Panc1 (cell line): ENCODE data around the gene EFNA2. TPM values are rescaled to one million over a fixed set of nuclear protein-coding genes. Genes with fewer than 3 reads are reported as not detected.
A peak's percentile ranks its signal among the peaks of the same experiment; 100 is the strongest.

Experiments used
- ATAC-seq: fragments of 200-7000 bp; cut with Tn5 transposase; 2 replicates; pipeline ENCODE4 v1.9.1; 2020; ENCODE audit warnings: mild to moderate bottlenecking, moderate library complexity
- BruUV-seq: library from RNA; stranded (reverse); fragments of 400-500 nt; replicated peaks from 2 replicates; lab custom pipeline; 2021; lab: Mats Ljungman, UMichigan
- CTCF ChIA-PET: fragments of 300-600 bp; sonication (Branson Sonifier 250); formaldehyde crosslinking; loops from one replicate; lab custom pipeline; 2022; ENCODE audit warnings: antibody characterized with exemption; lab: Charles Lee
- POLR2A ChIA-PET: fragments of 300-600 bp; sonication (Branson Sonifier 250); formaldehyde crosslinking; loops from one replicate; lab custom pipeline; 2022; ENCODE audit warnings: antibody characterized with exemption; lab: Charles Lee
- DNase-seq: peaks from one replicate; pipeline ENCODE4 v3.0.0-alpha.2; 2010; ENCODE audit warnings: low read depth, low spot score
- H3K27ac ChIP-seq: 2 replicates; pipeline ENCODE4 v1.5.1; 2011; ENCODE audit warnings: mild to moderate bottlenecking, low read length, inconsistent platforms
- H3K27me3 ChIP-seq: fragments of 200-500 bp; sonication (Bioruptor generic); 2 replicates; pipeline ENCODE4 v1.6.0; 2014; ENCODE audit warnings: low read length, inconsistent platforms; ENCODE audit not compliant: control insufficient read depth, insufficient read depth
- H3K36me3 ChIP-seq: fragments of 200-500 bp; sonication (Bioruptor generic); 2 replicates; pipeline ENCODE4 v1.5.1; 2014; ENCODE audit warnings: inconsistent platforms, mild to moderate bottlenecking, low read length, moderate library complexity; ENCODE audit not compliant: control insufficient read depth, insufficient read depth
- H3K4me1 ChIP-seq: 2 replicates; pipeline ENCODE4 v1.5.1; 2011; ENCODE audit warnings: inconsistent platforms, mild to moderate bottlenecking, low read length, moderate library complexity; ENCODE audit not compliant: control insufficient read depth, insufficient read depth
- H3K4me3 ChIP-seq, 2 experiments: 2 replicates each; pipeline ENCODE4 v1.5.1; 2011 to 2012; ENCODE audit warnings: low read depth in 2 of 2, low read length in 2 of 2, mild to moderate bottlenecking in 2 of 2, inconsistent platforms in 1 of 2, moderate library complexity in 1 of 2
- H3K9me3 ChIP-seq: fragments of 200-500 bp; sonication (Bioruptor generic); 2 replicates; pipeline ENCODE4 v1.5.1; 2014; ENCODE audit warnings: low read depth, mild to moderate bottlenecking, inconsistent platforms, low read length, moderate library complexity; ENCODE audit not compliant: control insufficient read depth, insufficient read depth
- POLR2AphosphoS5 ChIP-seq: IDR thresholded peaks from 2 replicates; pipeline ENCODE4 v1.6.1; 2012; ENCODE audit warnings: mild to moderate bottlenecking, low read depth, low read length, moderate library complexity
- SIN3A ChIP-seq: IDR thresholded peaks from 2 replicates; pipeline ENCODE4 v1.6.1; 2012; ENCODE audit warnings: low read depth, mild to moderate bottlenecking, low read length, moderate library complexity, borderline replicate concordance; ENCODE audit not compliant: insufficient read depth
- TCF7L2 ChIP-seq: IDR thresholded peaks from 2 replicates; pipeline ENCODE4 v1.6.1; 2011; ENCODE audit warnings: mild to moderate bottlenecking, low read depth, low read length, inconsistent platforms
- in situ Hi-C: cut with HindIII; loops from 2 replicates; pipeline ENCODE4 v1.10.0; 2016; ENCODE audit warnings: low sequenced_read_pairs, low pct_unique_long_range_greater_than_20kb
- intact Hi-C: fragments of 100-400 bp; cut with micrococcal nuclease; formaldehyde crosslinking; loops from one replicate; pipeline ENCODE4 v1.10.0; 2022; ENCODE audit not compliant: unreplicated experiment
- total RNA-seq: library from RNA; stranded (reverse); gene quantifications from one replicate; pipeline ENCODE4 v1.2.1, GENCODE V29; 2021; ENCODE audit not compliant: unreplicated experiment
- TF ChIP-seq, protein P1 (sequence below), 2 experiments: IDR thresholded peaks; 2 replicates each; pipeline ENCODE4 v1.6.1; 2011 to 2012; ENCODE audit warnings: low read depth in 2 of 2, control low read depth in 1 of 2, low read length in 1 of 2, mild to moderate bottlenecking in 1 of 2, moderate library complexity in 1 of 2; ENCODE audit not compliant: insufficient read depth in 1 of 2
- TF ChIP-seq, protein P2 (sequence below): fragments of 450-650 bp; IDR thresholded peaks from 2 replicates; pipeline ENCODE4 v1.5.1; 2017; ENCODE audit warnings: mild to moderate bottlenecking

The EFNA2 gene
- total RNA-seq, 1 experiment from 2014 or later: 7.8 TPM

DNA sequence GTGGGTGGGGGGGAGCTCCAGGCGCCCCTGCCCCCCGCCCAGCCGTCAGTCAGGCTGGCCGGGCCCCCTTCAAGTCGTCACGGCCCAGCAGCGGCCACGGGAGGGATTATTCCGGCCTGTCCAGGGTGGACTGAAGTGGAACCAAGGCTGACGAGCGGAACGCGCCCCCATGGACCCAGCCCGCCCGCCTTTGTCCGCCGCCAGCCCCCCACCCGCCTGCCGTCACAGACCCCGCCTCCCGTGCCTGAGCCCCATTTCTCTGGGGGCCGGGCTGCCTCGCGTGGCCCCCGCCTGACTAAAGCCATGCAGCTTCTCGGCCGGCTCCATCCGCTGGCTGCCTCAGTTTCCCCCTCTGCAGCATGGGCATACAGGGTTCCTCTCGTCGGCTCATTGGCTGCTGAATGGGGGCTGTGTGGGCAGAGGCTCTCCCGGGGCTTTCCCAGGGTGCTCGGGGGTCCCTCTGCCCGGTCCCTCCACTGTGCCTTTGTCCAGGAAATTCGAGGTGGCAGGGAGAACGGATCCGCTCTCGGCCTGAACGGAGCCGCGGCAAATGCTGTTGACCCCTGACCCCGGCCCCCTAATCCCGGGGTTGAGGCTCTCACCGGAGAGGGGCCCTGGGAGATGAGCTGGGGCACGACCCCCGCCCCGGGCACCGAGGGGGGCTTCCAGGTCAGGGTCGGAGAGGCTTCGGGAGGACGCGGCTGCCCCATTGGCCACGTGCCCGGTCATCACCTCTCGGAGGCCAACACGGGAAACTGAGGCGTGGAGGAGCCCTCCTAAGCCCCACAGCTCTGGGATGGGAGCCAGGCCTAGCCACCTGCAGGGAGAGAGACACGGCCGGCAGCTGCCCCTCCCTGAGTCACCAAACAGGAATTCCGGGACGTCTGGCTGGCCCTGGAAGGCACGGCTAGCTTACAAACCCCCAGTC is 27.4 kb downstream of the EFNA2 start:
- H3K27ac ChIP-seq: peak overlapping the region; percentile 12; the same call in 1 of the 2 replicates
- no TSS peak for BruUV-seq
- intact Hi-C loops: no loop called here
- H3K9me3 ChIP-seq: no peaks in the 10 kb centered on the region
- ChIA-PET CTCF (interaction anchor here (0.6 kb wide), 1 partner anchor 30 kb away, joined by 15 read pairs; no protein-coding TSS in a partner anchor), POLR2A (interaction anchor here (0.5 kb wide), 1 partner anchor 43 kb away, joined by 4 read pairs; no protein-coding TSS in a partner anchor)
- DNase-seq (no peak), ATAC-seq (peak; percentile 57; the same call in 1 of the 2 replicates)
- peaks cover 30% of the 10 kb centered on the region for H3K4me1 ChIP-seq
- TF ChIP-seq TCF7L2: 0 out of 2 replicates have a peak, but pooled peaks have one; percentile 17
- TF ChIP-seq, protein P1, sequence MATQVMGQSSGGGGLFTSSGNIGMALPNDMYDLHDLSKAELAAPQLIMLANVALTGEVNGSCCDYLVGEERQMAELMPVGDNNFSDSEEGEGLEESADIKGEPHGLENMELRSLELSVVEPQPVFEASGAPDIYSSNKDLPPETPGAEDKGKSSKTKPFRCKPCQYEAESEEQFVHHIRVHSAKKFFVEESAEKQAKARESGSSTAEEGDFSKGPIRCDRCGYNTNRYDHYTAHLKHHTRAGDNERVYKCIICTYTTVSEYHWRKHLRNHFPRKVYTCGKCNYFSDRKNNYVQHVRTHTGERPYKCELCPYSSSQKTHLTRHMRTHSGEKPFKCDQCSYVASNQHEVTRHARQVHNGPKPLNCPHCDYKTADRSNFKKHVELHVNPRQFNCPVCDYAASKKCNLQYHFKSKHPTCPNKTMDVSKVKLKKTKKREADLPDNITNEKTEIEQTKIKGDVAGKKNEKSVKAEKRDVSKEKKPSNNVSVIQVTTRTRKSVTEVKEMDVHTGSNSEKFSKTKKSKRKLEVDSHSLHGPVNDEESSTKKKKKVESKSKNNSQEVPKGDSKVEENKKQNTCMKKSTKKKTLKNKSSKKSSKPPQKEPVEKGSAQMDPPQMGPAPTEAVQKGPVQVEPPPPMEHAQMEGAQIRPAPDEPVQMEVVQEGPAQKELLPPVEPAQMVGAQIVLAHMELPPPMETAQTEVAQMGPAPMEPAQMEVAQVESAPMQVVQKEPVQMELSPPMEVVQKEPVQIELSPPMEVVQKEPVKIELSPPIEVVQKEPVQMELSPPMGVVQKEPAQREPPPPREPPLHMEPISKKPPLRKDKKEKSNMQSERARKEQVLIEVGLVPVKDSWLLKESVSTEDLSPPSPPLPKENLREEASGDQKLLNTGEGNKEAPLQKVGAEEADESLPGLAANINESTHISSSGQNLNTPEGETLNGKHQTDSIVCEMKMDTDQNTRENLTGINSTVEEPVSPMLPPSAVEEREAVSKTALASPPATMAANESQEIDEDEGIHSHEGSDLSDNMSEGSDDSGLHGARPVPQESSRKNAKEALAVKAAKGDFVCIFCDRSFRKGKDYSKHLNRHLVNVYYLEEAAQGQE (IDR thresholded peaks at IDR 0.05; ENCODE audit: insufficient read depth in 1 of 2, low read depth in 2 of 2, low read length in 1 of 2): no peak
- no peaks in the 10 kb centered on the region for H3K27me3 ChIP-seq
- in situ Hi-C loops: no loop called here
- H3K36me3 ChIP-seq: no peaks in the 10 kb centered on the region
- H3K4me3 ChIP-seq: no peak overlapping the region; a peak in 1 of 4 replicates

DNA sequence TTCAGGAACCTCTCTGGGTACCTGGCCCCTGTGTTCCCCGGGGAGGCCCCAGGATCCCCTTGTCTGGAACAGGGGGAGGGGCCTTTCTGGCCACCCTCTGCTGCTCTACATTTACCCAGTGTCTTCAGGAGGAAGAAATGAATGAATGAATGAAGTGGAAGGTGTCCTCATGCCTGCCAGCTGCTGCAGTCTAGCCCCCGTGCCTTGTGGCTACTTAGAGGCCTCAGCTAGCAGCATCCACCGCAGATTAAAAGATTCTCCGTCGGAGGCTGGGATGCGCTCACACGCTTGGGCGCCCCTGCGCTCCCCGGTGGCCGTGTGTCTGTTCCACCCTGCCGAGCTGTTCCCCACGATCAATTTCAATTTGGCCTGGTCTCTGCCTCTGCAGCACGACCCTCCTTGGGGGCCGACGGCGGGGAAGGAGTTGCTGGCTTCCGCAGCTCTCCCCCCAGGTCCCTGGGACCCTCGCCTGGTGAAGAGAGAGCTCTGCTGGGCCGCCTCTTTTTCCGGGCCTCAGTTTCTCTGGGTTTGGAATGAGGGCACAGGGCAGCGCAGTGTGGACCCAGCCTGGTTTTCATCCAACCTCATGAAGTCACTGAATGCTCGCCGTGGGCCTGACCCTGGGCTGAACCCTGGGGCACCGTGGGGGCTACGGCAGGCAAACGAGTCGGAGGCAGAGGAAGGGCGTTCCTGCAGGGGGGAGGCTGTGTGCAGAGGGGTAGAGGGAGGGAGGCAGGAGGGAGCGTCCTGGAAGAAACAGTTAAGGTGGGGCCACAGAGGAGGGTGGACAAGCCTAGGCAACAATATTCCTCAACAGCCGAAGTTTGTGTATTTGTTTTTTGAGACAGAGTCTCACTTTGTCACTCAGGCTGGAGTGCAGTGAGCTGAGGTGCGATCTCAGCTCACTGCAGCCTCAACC is 28.3 kb downstream of the EFNA2 start:
- intact Hi-C loops (no loop called here), in situ Hi-C loops (no loop called here)
- Histone ChIP-seq H3K4me1 (peaks cover 30% of the 10 kb centered on the region), H3K36me3 (no peaks in the 10 kb centered on the region), H3K27ac (peak overlapping the region; percentile 36), H3K4me3 (no peak overlapping the region; a peak in 1 of 4 replicates), H3K9me3 (no peaks in the 10 kb centered on the region), H3K27me3 (no peaks in the 10 kb centered on the region)
- no peak for TF ChIP-seq SIN3A
- TF ChIP-seq TCF7L2: no peak
- no peak for TF ChIP-seq POLR2AphosphoS5
- TF ChIP-seq, protein P2, sequence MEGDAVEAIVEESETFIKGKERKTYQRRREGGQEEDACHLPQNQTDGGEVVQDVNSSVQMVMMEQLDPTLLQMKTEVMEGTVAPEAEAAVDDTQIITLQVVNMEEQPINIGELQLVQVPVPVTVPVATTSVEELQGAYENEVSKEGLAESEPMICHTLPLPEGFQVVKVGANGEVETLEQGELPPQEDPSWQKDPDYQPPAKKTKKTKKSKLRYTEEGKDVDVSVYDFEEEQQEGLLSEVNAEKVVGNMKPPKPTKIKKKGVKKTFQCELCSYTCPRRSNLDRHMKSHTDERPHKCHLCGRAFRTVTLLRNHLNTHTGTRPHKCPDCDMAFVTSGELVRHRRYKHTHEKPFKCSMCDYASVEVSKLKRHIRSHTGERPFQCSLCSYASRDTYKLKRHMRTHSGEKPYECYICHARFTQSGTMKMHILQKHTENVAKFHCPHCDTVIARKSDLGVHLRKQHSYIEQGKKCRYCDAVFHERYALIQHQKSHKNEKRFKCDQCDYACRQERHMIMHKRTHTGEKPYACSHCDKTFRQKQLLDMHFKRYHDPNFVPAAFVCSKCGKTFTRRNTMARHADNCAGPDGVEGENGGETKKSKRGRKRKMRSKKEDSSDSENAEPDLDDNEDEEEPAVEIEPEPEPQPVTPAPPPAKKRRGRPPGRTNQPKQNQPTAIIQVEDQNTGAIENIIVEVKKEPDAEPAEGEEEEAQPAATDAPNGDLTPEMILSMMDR: no peak
- TF ChIP-seq, protein P1 (IDR thresholded peaks at IDR 0.05; ENCODE audit: insufficient read depth in 1 of 2, low read depth in 2 of 2, low read length in 1 of 2): no peak
- BruUV-seq: no TSS peak
- DNase-seq (no peak), ATAC-seq (peak; percentile 15; the same call in 1 of the 2 replicates)
- ChIA-PET CTCF (interaction anchor here (0.6 to 1.9 kb wide), 3 partner anchors 31 to 59 kb away, joined by 7 to 15 read pairs (median 8); no protein-coding TSS in a partner anchor), POLR2A (interaction anchor here (0.5 kb wide), 1 partner anchor 44 kb away, joined by 4 read pairs; no protein-coding TSS in a partner anchor)
